Endothelial cell (in vitro differentiated cells): Measurements from ENCODE around the gene TLL2. TPM values are rescaled to one million over a fixed set of nuclear protein-coding genes. Genes with fewer than 3 reads are reported as not detected.

ENCODE experiments used
- DNase-seq: peaks from one replicate; pipeline ENCODE4 v3.0.0; 2021; ENCODE audit warnings: low spot score
- H3K27ac Mint-ChIP-seq: one replicate; pipeline ENCODE4 v1.8.0; 2021; ENCODE audit warnings: mixed read lengths, inconsistent platforms; ENCODE audit not compliant: unreplicated experiment
- H3K27me3 Mint-ChIP-seq: one replicate; pipeline ENCODE4 v1.8.0; 2021; ENCODE audit warnings: mild to moderate bottlenecking, moderate library complexity, mixed read lengths, inconsistent platforms; ENCODE audit not compliant: unreplicated experiment
- H3K36me3 Mint-ChIP-seq: one replicate; pipeline ENCODE4 v1.8.0; 2021; ENCODE audit warnings: mild to moderate bottlenecking, low read depth, mixed read lengths, inconsistent platforms; ENCODE audit not compliant: unreplicated experiment
- H3K4me1 Mint-ChIP-seq: one replicate; pipeline ENCODE4 v1.8.0; 2021; ENCODE audit warnings: mild to moderate bottlenecking, mixed read lengths, inconsistent platforms; ENCODE audit not compliant: unreplicated experiment
- H3K4me3 Mint-ChIP-seq: one replicate; pipeline ENCODE4 v1.8.0; 2021; ENCODE audit warnings: mild to moderate bottlenecking, mixed read lengths, inconsistent platforms; ENCODE audit not compliant: unreplicated experiment
- H3K9me3 Mint-ChIP-seq: one replicate; pipeline ENCODE4 v1.8.0; 2021; ENCODE audit warnings: mixed read lengths, inconsistent platforms; ENCODE audit not compliant: unreplicated experiment
- total RNA-seq: library from RNA; stranded (reverse); fragmentation: NEBNext Ultra II Directional; extraction: Animal tissue kit (Norgen Biotek cat#: 25700); gene quantifications from one replicate; pipeline ENCODE4 v1.2.1, GENCODE V29; 2021; ENCODE audit not compliant: unreplicated experiment
- TF ChIP-seq, protein P1 (sequence below): fragments of 200-600 bp; sonication (generic); IDR thresholded peaks from one replicate; pipeline ENCODE4 v1.5.0; 2021; ENCODE audit warnings: antibody characterized with exemption; ENCODE audit not compliant: unreplicated experiment

The TLL2 gene
- total RNA-seq, 1 donor from 2014 or later = 0.41 TPM

DNA sequence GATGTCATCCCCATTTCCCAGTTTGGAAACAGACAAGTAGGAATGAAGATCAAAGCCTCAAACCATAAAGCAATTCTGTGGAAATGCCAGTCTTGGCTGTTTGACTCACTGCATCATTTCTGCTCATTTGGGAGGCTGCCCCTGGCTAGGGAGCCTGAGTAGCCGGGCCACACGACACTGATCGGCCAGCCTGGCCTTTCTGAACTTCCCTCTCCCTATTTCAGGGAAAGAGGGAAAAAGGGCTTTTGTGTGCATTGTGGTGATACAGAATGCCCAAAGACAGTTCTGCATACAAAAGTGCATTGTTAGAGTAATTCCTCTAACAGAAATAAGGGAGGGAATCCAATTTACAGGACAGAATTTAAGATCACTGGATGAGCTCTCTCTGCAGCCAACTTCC, 113.3 kb downstream of the TLL2 start:
- TF ChIP-seq, protein P1, sequence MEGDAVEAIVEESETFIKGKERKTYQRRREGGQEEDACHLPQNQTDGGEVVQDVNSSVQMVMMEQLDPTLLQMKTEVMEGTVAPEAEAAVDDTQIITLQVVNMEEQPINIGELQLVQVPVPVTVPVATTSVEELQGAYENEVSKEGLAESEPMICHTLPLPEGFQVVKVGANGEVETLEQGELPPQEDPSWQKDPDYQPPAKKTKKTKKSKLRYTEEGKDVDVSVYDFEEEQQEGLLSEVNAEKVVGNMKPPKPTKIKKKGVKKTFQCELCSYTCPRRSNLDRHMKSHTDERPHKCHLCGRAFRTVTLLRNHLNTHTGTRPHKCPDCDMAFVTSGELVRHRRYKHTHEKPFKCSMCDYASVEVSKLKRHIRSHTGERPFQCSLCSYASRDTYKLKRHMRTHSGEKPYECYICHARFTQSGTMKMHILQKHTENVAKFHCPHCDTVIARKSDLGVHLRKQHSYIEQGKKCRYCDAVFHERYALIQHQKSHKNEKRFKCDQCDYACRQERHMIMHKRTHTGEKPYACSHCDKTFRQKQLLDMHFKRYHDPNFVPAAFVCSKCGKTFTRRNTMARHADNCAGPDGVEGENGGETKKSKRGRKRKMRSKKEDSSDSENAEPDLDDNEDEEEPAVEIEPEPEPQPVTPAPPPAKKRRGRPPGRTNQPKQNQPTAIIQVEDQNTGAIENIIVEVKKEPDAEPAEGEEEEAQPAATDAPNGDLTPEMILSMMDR = no peak
- Mint-ChIP-seq H3K4me1 (peaks cover 21% of the 10 kb centered on the region), H3K27me3 (peaks cover 3% of the 10 kb centered on the region), H3K4me3 (no peak overlapping the region), H3K36me3 (no peaks in the 10 kb centered on the region), H3K9me3 (no peaks in the 10 kb centered on the region), H3K27ac (no peak overlapping the region)
- no peak for DNase-seq

DNA sequence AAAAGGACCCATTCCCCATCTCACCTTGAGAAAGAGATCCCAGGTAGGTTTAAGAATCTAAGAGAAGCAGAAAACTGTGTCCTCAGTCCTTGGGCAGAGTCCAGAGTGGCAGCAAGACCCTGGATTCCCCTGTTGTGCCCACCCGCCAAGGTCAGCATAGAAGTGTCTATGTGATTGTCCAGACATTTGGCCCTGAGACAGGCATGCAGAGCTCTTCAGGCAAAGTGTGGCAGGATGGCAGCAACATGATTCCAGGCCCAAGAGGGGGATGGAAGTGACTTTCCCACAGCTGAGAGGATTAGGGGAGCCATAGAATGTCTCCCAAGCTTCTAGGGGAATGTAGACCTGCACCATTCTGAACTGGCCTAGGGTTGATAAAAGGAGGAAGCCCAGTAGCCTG, 115.8 kb downstream of the TLL2 start:
- H3K4me3 Mint-ChIP-seq = no peak overlapping the region
- H3K27ac Mint-ChIP-seq = no peak overlapping the region
- peaks cover 21% of the 10 kb centered on the region for H3K4me1 Mint-ChIP-seq
- TF ChIP-seq, protein P1 = no peak
- no peak for DNase-seq
- peaks cover 3% of the 10 kb centered on the region for H3K27me3 Mint-ChIP-seq
- H3K9me3 Mint-ChIP-seq = no peaks in the 10 kb centered on the region
- H3K36me3 Mint-ChIP-seq = no peaks in the 10 kb centered on the region

DNA sequence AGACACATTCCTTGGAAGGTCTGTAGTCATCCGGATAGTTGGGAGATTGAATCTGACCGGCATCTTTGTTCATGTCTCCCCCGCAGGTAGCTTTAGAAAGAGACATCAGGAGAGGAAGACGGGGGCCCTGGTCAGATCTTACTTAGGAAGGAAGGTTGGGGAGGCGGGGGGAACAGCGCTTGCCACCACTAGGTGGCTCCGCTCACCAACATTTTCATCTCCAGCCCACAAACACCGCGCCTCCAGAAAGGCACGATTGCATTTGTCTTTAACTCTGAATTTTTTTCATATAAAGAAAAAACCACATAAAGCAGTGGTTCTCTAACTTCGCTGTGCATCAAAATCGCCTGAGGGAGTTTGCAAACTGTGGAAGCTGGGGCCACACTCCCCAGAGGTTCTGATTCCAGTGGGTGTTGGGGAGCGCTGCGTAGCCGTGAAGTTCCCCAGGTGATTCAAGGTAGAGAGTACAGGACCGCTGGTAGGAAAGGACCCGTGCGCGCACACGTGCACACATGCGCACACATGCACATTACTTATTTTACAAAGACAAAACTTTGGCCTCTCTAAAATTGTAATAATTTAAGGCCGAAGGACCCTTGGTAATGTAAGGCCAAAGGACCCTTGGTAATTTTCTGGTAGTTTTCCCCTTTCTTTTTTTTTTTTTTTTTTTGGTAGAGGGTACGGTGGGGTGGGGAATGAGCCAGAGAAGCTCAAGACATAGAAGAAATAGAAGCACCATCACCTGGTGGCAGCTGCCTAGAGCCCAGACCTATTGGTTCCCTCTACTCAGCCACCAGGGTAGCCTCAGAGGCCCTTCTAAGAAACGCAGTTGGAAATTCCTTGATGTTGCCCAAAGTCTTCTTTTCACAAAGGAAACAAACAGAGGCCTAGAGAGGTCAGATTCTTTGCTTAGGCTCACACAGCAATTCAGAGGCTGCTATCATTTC, 117.5 kb downstream of the TLL2 start:
- Mint-ChIP-seq H3K27ac (no peak overlapping the region), H3K4me3 (no peak overlapping the region), H3K4me1 (peaks cover 18% of the 10 kb centered on the region), H3K9me3 (no peaks in the 10 kb centered on the region), H3K36me3 (no peaks in the 10 kb centered on the region), H3K27me3 (peaks cover 3% of the 10 kb centered on the region)
- TF ChIP-seq, protein P1 = peak; percentile 80
- peak; percentile 64 for DNase-seq

DNA sequence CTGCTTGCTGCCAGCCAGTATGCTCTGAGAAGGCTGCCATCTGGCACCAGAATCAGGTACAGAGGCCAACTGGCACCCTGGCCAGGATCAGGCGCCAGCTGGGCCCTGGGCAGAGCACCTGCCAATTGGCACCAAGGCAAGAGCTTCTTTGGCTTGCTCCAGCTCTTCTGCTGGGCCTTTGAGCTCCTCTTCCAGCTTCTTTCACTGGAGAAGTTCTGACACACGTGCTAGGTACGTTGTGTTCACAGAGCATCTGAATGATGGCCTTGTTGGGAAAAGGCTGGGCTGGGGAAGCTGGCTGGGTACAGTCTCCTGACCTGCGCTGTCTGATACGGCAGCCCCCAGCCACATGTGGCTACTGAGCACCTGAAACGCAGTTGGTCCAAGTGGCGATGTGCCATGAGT, 123.3 kb downstream of the TLL2 start:
- Mint-ChIP-seq H3K4me3 (no peak overlapping the region), H3K4me1 (no peaks in the 10 kb centered on the region), H3K9me3 (no peaks in the 10 kb centered on the region), H3K27ac (no peak overlapping the region), H3K36me3 (no peaks in the 10 kb centered on the region), H3K27me3 (peaks cover 2% of the 10 kb centered on the region)
- no peak for DNase-seq
- TF ChIP-seq, protein P1 = no peak

DNA sequence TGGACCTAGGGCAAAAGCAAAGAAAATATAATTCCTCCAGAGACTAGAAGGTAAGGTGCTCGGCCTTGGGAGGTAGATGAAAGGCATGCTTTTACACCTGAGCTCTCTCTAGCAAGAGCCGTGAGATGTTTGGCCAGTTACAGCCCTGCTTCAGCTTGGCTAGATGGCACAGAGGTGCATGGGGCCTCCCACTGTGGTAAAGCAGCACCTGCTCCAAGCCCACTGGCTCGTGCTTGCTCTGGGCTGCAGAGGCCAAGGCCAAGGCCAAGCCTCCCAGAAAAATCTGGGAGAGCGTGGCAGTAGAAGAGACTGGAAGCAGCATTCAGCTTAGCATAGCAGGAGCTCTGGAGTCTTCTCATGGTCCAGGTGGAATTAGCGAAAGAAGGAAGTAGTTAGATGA, 123.9 kb downstream of the TLL2 start:
- TF ChIP-seq, protein P1 = no peak
- H3K9me3 Mint-ChIP-seq = no peaks in the 10 kb centered on the region
- H3K27ac Mint-ChIP-seq = no peak overlapping the region
- no peaks in the 10 kb centered on the region for H3K36me3 Mint-ChIP-seq
- H3K4me1 Mint-ChIP-seq = no peaks in the 10 kb centered on the region
- DNase-seq = no peak
- peaks cover 2% of the 10 kb centered on the region for H3K27me3 Mint-ChIP-seq
- no peak overlapping the region for H3K4me3 Mint-ChIP-seq
